ENCODE measurements around the gene SLC7A10.

SLC7A10 gene

GRCh38 chr19:33232656-33233055 lies 7.0 kb upstream of the SLC7A10 start:
- peaks cover 0 to 21% (median 19%) of the 10 kb centered on the region in 3 donors for H3K9me3 ChIP-seq
- peaks cover 0 to 4% (median 0%) of the 10 kb centered on the region in 4 donors for H3K4me1 ChIP-seq
- H3K36me3 ChIP-seq: no peaks in the 10 kb centered on the region
- TF ChIP-seq CTCF (IDR thresholded peaks at IDR 0.05): no peak
- H3K27ac ChIP-seq: no peak overlapping the region
- H3K4me3 ChIP-seq: no peak overlapping the region
- DNase-seq: no peak
- peaks cover 0 to 48% of the 10 kb centered on the region in 2 donors for H3K27me3 ChIP-seq
- intact Hi-C loops (cut with DNase I; ENCODE audit: low total_unique reads): loop anchor here (10.0 kb wide), 1 partner anchor 542 kb away; no protein-coding TSS in a partner anchor

GRCh38 chr19:33231511-33231910 lies 5.9 kb upstream of the SLC7A10 start:
- DNase-seq: no peak
- Histone ChIP-seq H3K36me3 (peaks cover 0 to 4% (median 0%) of the 10 kb centered on the region in 3 donors), H3K27ac (no peak overlapping the region), H3K4me3 (no peak overlapping the region), H3K9me3 (peaks cover 3 to 31% (median 30%) of the 10 kb centered on the region in 3 donors), H3K4me1 (peaks cover 0 to 9% (median 2%) of the 10 kb centered on the region in 4 donors), H3K27me3 (peaks cover 5 to 52% of the 10 kb centered on the region in 2 donors)
- no peak for TF ChIP-seq CTCF (IDR thresholded peaks at IDR 0.05)
- intact Hi-C loops (cut with DNase I; ENCODE audit: low total_unique reads): loop anchor here (10.0 kb wide), 1 partner anchor 543 kb away; no protein-coding TSS in a partner anchor

DNA sequence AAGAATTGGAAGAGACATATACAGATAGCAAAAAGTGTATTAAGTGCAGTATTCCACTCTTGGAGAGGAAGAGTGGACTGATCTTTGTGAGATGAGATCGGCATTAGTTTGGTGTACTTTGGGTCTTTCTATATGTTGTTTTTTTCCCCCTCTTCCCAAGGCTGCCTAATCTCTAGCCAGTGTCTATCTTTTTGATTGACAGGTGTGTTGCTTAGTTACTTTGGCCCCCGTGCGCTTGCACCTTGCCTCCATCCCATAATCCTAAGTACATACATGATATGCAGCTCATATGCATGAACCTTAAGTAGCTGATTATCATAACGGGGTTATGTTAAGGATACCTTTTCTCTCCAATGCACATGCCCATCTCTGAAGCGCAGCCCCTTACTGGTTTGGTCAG lies 4.3 kb upstream of the SLC7A10 start:
- Histone ChIP-seq H3K9me3 (peaks cover 3 to 31% (median 30%) of the 10 kb centered on the region in 3 donors), H3K27ac (no peak overlapping the region), H3K27me3 (peaks cover 5 to 59% of the 10 kb centered on the region in 2 donors), H3K4me3 (no peak overlapping the region), H3K36me3 (peaks cover 0 to 4% (median 0%) of the 10 kb centered on the region in 3 donors), H3K4me1 (peaks cover 0 to 17% (median 10%) of the 10 kb centered on the region in 4 donors)
- intact Hi-C loops (cut with DNase I; ENCODE audit: low total_unique reads): loop anchor here (10.0 kb wide), 1 partner anchor 545 kb away; no protein-coding TSS in a partner anchor
- no peak for DNase-seq
- no peak for TF ChIP-seq CTCF (IDR thresholded peaks at IDR 0.05)

GRCh38 chr19:33227870-33228599 lies 2.4 kb upstream of the SLC7A10 start:
- H3K27me3 ChIP-seq: peaks cover 5 to 61% of the 10 kb centered on the region in 2 donors
- peaks cover 0 to 4% (median 0%) of the 10 kb centered on the region in 3 donors for H3K36me3 ChIP-seq
- H3K27ac ChIP-seq: no peak overlapping the region
- intact Hi-C loops (cut with DNase I; ENCODE audit: low total_unique reads): no loop called here
- H3K9me3 ChIP-seq: peaks cover 3 to 31% (median 30%) of the 10 kb centered on the region in 3 donors
- peaks cover 0 to 15% (median 10%) of the 10 kb centered on the region in 4 donors for H3K4me1 ChIP-seq
- DNase-seq: no peak
- H3K4me3 ChIP-seq: no peak overlapping the region
- TF ChIP-seq CTCF (IDR thresholded peaks at IDR 0.05): no peak

GRCh38 chr19:33227242-33227650 lies 1.6 kb upstream of the SLC7A10 start:
- peaks cover 5 to 61% of the 10 kb centered on the region in 2 donors for H3K27me3 ChIP-seq
- no peak overlapping the region for H3K27ac ChIP-seq
- no peak overlapping the region for H3K4me3 ChIP-seq
- DNase-seq: no peak
- no peak for TF ChIP-seq CTCF (IDR thresholded peaks at IDR 0.05)
- H3K36me3 ChIP-seq: peaks cover 0 to 4% (median 0%) of the 10 kb centered on the region in 3 donors
- H3K4me1 ChIP-seq: peaks cover 0 to 15% (median 10%) of the 10 kb centered on the region in 4 donors
- peaks cover 3 to 31% (median 30%) of the 10 kb centered on the region in 3 donors for H3K9me3 ChIP-seq
- intact Hi-C loops (cut with DNase I; ENCODE audit: low total_unique reads): no loop called here
